Activated CD8-positive, alpha-beta T cell treated with anti-CD3 and anti-CD28 coated beads for 36 hours (primary cell): ENCODE results near the gene MRPL42. TPM values are rescaled to one million over a fixed set of nuclear protein-coding genes. Genes with fewer than 3 reads are reported as not detected.
"Not testable (repeated sequence)": the region's sequence is repeated elsewhere in the genome, so short reads cannot be mapped to it uniquely, and the experiment has no call there.

Experiments used
- ATAC-seq: fragments of 200-7000 bp; cut with Tn5 transposase; one replicate; pipeline ENCODE4 v1.10.0; 2021; ENCODE audit warnings: mild to moderate bottlenecking, moderate library complexity
- CTCF ChIA-PET: fragments of 350-600 bp; sonication (Branson Sonifier 250); formaldehyde crosslinking; loops from one replicate; lab custom pipeline; 2021; ENCODE audit warnings: antibody characterized with exemption; lab: Charles Lee
- POLR2A ChIA-PET: fragments of 350-600 bp; sonication (Branson Sonifier 250); formaldehyde crosslinking; loops from one replicate; lab custom pipeline; 2021; ENCODE audit warnings: antibody characterized with exemption; lab: Charles Lee
- DNase-seq: peaks from one replicate; pipeline ENCODE4 v3.0.0-alpha.2; 2020
- H3K27ac Mint-ChIP-seq: one replicate; pipeline ENCODE4 v1.8.0; 2021; ENCODE audit warnings: mild to moderate bottlenecking, mixed read lengths
- H3K27me3 Mint-ChIP-seq: one replicate; pipeline ENCODE4 v1.8.0; 2021; ENCODE audit warnings: mixed read lengths
- H3K36me3 Mint-ChIP-seq: one replicate; pipeline ENCODE4 v1.8.0; 2021; ENCODE audit warnings: low read depth, mixed read lengths
- H3K4me1 Mint-ChIP-seq: one replicate; pipeline ENCODE4 v1.8.0; 2021; ENCODE audit warnings: low read depth, mixed read lengths
- H3K4me3 Mint-ChIP-seq: one replicate; pipeline ENCODE4 v1.8.0; 2021; ENCODE audit warnings: mild to moderate bottlenecking, moderate library complexity, mixed read lengths
- H3K9me3 Mint-ChIP-seq: one replicate; pipeline ENCODE4 v1.8.0; 2021; ENCODE audit warnings: mixed read lengths
- CTCF ChIP-seq: fragments of 200-600 bp; IDR thresholded peaks from one replicate; pipeline ENCODE4 v1.8.0; 2022; ENCODE audit warnings: antibody characterized with exemption, mild to moderate bottlenecking
- intact Hi-C: fragments of 100-400 bp; cut with micrococcal nuclease; formaldehyde crosslinking; loops from one replicate; pipeline ENCODE4 v1.10.0; 2022
- total RNA-seq, 2 experiments: library from RNA; stranded (reverse); gene quantifications; one replicate each; pipeline ENCODE4 v1.2.3, GENCODE V29; 2021

Gene MRPL42
- total RNA-seq, 2 experiments from 2014 or later, result 85.6 to 87.6 TPM

GRCh38 chr12:93552427-93552826 lies 85.1 kb downstream of the MRPL42 start:
- CTCF ChIA-PET, result interaction anchor here (1.0 to 1.1 kb wide), 2 partner anchors 49 to 548 kb away, joined by 3 to 5 read pairs; no protein-coding TSS in a partner anchor
- no peak for ATAC-seq

DNA sequence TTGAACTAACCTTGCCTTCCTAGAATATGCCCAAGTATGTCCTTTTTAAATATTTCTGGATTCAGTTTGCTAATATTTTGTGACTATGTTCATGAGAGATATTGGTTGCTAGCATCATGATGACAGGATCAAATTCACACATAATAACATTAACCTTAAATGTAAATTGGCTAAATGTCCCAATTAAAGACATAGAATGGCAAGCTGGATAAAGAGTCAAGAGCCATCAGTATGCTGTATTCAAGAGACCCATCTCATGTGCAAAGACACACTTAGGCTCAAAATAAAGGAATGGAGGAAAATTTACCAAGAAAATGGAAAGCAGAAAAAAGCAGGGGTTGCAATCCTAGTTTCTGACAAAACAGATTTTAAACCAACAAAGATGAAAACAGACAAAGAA lies 90.6 kb downstream of the MRPL42 start:
- DNase-seq, H3K4me3 Mint-ChIP-seq, intact Hi-C loops, ATAC-seq, H3K4me1 Mint-ChIP-seq, H3K27me3 Mint-ChIP-seq, H3K27ac Mint-ChIP-seq, POLR2A ChIA-PET: not testable (repeated sequence)
- CTCF ChIA-PET, result interaction anchor here (1.9 to 2.9 kb wide), 2 partner anchors 11 to 544 kb away, joined by 6 to 11 read pairs; no protein-coding TSS in a partner anchor
- Mint-ChIP-seq H3K9me3 (peaks cover 14% of the 10 kb centered on the region), H3K36me3 (peaks cover 19% of the 10 kb centered on the region)

More at GRCh38 chr12:93552427-93552826, 85.1 kb downstream of the MRPL42 start:
- no peak overlapping the region for H3K4me3 Mint-ChIP-seq
- intact Hi-C loops, result no loop called here
- peaks cover 2% of the 10 kb centered on the region for H3K36me3 Mint-ChIP-seq
- TF ChIP-seq CTCF, result no peak
- H3K27me3 Mint-ChIP-seq, result no peaks in the 10 kb centered on the region
- no peaks in the 10 kb centered on the region for H3K9me3 Mint-ChIP-seq
- no peak for DNase-seq
- peaks cover 4% of the 10 kb centered on the region for H3K4me1 Mint-ChIP-seq
- POLR2A ChIA-PET, result interaction anchor here (0.6 kb wide), 1 partner anchor 827 kb away, joined by 3 read pairs; no protein-coding TSS in a partner anchor
- H3K27ac Mint-ChIP-seq, result no peak overlapping the region

- CTCF ChIA-PET, result interaction anchor here (1.9 to 2.9 kb wide), 2 partner anchors 10 to 543 kb away, joined by 6 to 11 read pairs; no protein-coding TSS in a partner anchor
- intact Hi-C loops, H3K27me3 Mint-ChIP-seq, ATAC-seq, POLR2A ChIA-PET, H3K27ac Mint-ChIP-seq, DNase-seq, H3K4me3 Mint-ChIP-seq, H3K4me1 Mint-ChIP-seq: not testable (repeated sequence)
- H3K36me3 Mint-ChIP-seq, result peaks cover 19% of the 10 kb centered on the region
- H3K9me3 Mint-ChIP-seq, result peaks cover 14% of the 10 kb centered on the region
Observed at GRCh38 chr12:93558685-93559084, 91.4 kb downstream of the MRPL42 start.

- Mint-ChIP-seq H3K4me3 (no peak overlapping the region), H3K36me3 (peaks cover 10% of the 10 kb centered on the region), H3K27ac (no peak overlapping the region), H3K4me1 (peaks cover 6% of the 10 kb centered on the region), H3K27me3 (no peaks in the 10 kb centered on the region), H3K9me3 (peaks cover under 1% of the 10 kb centered on the region)
- intact Hi-C loops, result loop anchor here (10.0 kb wide), 1 partner anchor 421 kb away; no protein-coding TSS in a partner anchor
- ATAC-seq (peak; percentile 53), DNase-seq (peak; percentile 14)
- CTCF ChIA-PET, result interaction anchor here (1.8 to 2.8 kb wide), 2 partner anchors 61 to 538 kb away, joined by 7 to 14 read pairs; no protein-coding TSS in a partner anchor
- POLR2A ChIA-PET, result no interaction called here
- no peak for TF ChIP-seq CTCF
Observed at GRCh38 chr12:93563807-93564538, 96.7 kb downstream of the MRPL42 start.

DNA sequence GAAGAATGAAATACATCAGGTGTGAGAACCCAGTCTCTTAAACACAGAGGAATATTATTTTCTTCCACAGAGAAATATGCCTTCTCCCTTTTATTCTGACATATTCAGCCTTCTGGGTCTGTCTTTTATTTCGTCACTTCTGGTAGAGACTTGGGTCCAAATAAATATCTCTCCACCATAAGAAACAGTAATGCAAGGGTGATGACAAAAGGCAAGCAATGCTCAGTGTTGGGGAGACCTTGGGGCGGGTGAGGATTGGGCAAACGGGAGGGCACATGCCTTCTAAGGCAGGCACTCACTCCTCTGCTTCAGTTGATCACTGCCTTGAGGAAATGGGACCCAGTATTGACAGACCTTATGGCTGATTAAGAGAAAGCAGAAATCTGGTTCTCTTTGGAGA lies 98.4 kb downstream of the MRPL42 start:
- ATAC-seq (no peak), DNase-seq (no peak)
- ChIA-PET CTCF (interaction anchor here (2.8 to 9.7 kb wide), 2 partner anchors 535 to 536 kb away, joined by 14 to 143 read pairs; no protein-coding TSS in a partner anchor), POLR2A (interaction anchor here (0.6 kb wide), 1 partner anchor 61 kb away, joined by 3 read pairs; no protein-coding TSS in a partner anchor)
- intact Hi-C loops, result loop anchor here (10.0 kb wide), 1 partner anchor 419 kb away; no protein-coding TSS in a partner anchor
- no peak overlapping the region for H3K4me3 Mint-ChIP-seq
- peaks cover 4% of the 10 kb centered on the region for H3K36me3 Mint-ChIP-seq
- TF ChIP-seq CTCF, result no peak
- no peak overlapping the region for H3K27ac Mint-ChIP-seq
- H3K27me3 Mint-ChIP-seq, result no peaks in the 10 kb centered on the region
- H3K9me3 Mint-ChIP-seq, result no peaks in the 10 kb centered on the region
- peaks cover 11% of the 10 kb centered on the region for H3K4me1 Mint-ChIP-seq

Other genes starting within 250 kb of the MRPL42 start
- 10 to 100 TPM; 54.9 to 61.9 TPM for gene NUDT4, start 89.6 kb upstream of the MRPL42 start, total RNA-seq
- 100 to 1,000 TPM; 186 to 192 TPM for gene UBE2N, start 25.6 kb upstream of the MRPL42 start, total RNA-seq
- gene SOCS2, start 105.2 kb downstream of the MRPL42 start, total RNA-seq, result 10 to 100 TPM; 40.5 to 40.8 TPM
- gene CRADD, start 209.9 kb downstream of the MRPL42 start, total RNA-seq, result 10 to 100 TPM in 1 of 2 experiments, 1 to 10 TPM in 1; 7.0 to 11.3 TPM